HepG2 (cell line): Measurements from ENCODE around the gene USP32. TPM values are rescaled to one million over a fixed set of nuclear protein-coding genes. Genes with fewer than 3 reads are reported as not detected.
"Not testable (repeated sequence)": the region's sequence is repeated elsewhere in the genome, so short reads cannot be mapped to it uniquely, and the experiment has no call there.

Experiments
- ATAC-seq: fragments of 200-7000 bp; cut with Tn5 transposase; 3 replicates; pipeline ENCODE4 v1.9.1; 2020; ENCODE audit warnings: mild to moderate bottlenecking, moderate library complexity
- BruUV-seq: library from RNA; stranded (reverse); fragments of 400-500 nt; replicated peaks from 2 replicates; lab custom pipeline; 2021; lab: Mats Ljungman, UMichigan
- CTCF ChIA-PET: fragments of 300-600 bp; formaldehyde crosslinking; extraction: SDS; loops from one replicate; lab custom pipeline; 2021; ENCODE audit warnings: low total read pairs, inconsistent platforms, low intra/inter-chr PET ratio; lab: Yijun Ruan, JAX
- POLR2A ChIA-PET: fragments of 350-600 bp; sonication (Branson Sonifier 250); formaldehyde crosslinking; loops from one replicate; lab custom pipeline; 2020; ENCODE audit warnings: antibody characterized with exemption, inconsistent platforms; lab: Yijun Ruan, JAX
- DNase-seq: peaks from one replicate; pipeline ENCODE4 v3.0.0-alpha.2; 2015; ENCODE audit warnings: low spot score
- FAIRE-seq: peaks from 3 replicates; lab custom pipeline; 2011; peaks lifted over from hg19 to GRCh38; lab: Jason Lieb, UNC
- H2AFZ ChIP-seq: one replicate; pipeline ENCODE4 v1.6.1; 2011; ENCODE audit warnings: low read length, inconsistent platforms
- H3K27ac ChIP-seq: fragments of 300-600 bp; 3 replicates; pipeline ENCODE4 v1.8.0; 2011; ENCODE audit warnings: mixed run types, mild to moderate bottlenecking, mixed read lengths, low read length, inconsistent platforms; ENCODE audit not compliant: insufficient read depth; ENCODE audit errors: extremely low read length
- H3K27me3 ChIP-seq, 2 experiments: fragments of 200-600 bp in 1 of 2; 2 replicates in 1 of 2; 3 replicates in 1 of 2; pipeline versions ENCODE4 v1.6.0 to v1.8.0; 2011; ENCODE audit warnings: low read length in 2 of 2, mild to moderate bottlenecking in 2 of 2, moderate library complexity in 2 of 2, inconsistent platforms in 1 of 2; ENCODE audit not compliant: insufficient read depth in 2 of 2, control insufficient read depth in 1 of 2
- H3K36me3 ChIP-seq, 2 experiments: fragments of 200-600 bp in 1 of 2; replicated peaks in 1 of 2; 2 replicates in 1 of 2; 3 replicates in 1 of 2; pipeline versions ENCODE4 v1.5.1 to v1.8.0; 2011; ENCODE audit warnings: low read length in 2 of 2, inconsistent platforms in 1 of 2; ENCODE audit not compliant: insufficient read depth in 2 of 2, control insufficient read depth in 1 of 2
- H3K4me1 ChIP-seq: 2 replicates; pipeline ENCODE4 v1.5.1; 2012; ENCODE audit warnings: low read length, inconsistent platforms; ENCODE audit not compliant: insufficient read depth
- H3K4me2 ChIP-seq: 2 replicates; pipeline ENCODE4 v1.6.0; 2011; ENCODE audit warnings: low read depth, low read length, inconsistent platforms
- H3K4me3 ChIP-seq, 3 experiments: fragments of 200-600 bp in 1 of 3; sonication (generic), shearing (Covaris generic) in 1 of 3; replicated peaks in 1 of 3; 2 replicates each; pipeline ENCODE4 v1.5.1; 2011 to 2016; ENCODE audit warnings: low read length in 3 of 3, inconsistent platforms in 2 of 3, low read depth in 2 of 3, mild to moderate bottlenecking in 2 of 3, control low read depth in 1 of 3, mixed read lengths in 1 of 3; ENCODE audit not compliant: insufficient read depth in 1 of 3
- H3K79me2 ChIP-seq: one replicate; pipeline ENCODE4 v1.6.1; 2011; ENCODE audit warnings: low read length, inconsistent platforms; ENCODE audit not compliant: insufficient read depth
- H3K9ac ChIP-seq: 2 replicates; pipeline ENCODE4 v1.6.0; 2011; ENCODE audit warnings: mild to moderate bottlenecking, low read depth, low read length, inconsistent platforms; ENCODE audit not compliant: insufficient read depth
- H3K9me3 ChIP-seq: 2 replicates; pipeline ENCODE4 v1.5.1; 2012; ENCODE audit warnings: mild to moderate bottlenecking, low read length
- H4K20me1 ChIP-seq: 2 replicates; pipeline ENCODE4 v1.6.0; 2011; ENCODE audit warnings: inconsistent platforms, mild to moderate bottlenecking, low read length, moderate library complexity; ENCODE audit not compliant: insufficient read depth
- ATF7 ChIP-seq, 2 experiments: fragments of 450-650 bp in 1 of 2; sonication (generic) in 1 of 2; formaldehyde crosslinking in 1 of 2; IDR thresholded peaks; 2 replicates each; pipeline versions ENCODE4 v1.4.0 to v1.6.1; 2016 to 2020; ENCODE audit warnings: antibody characterized with exemption in 1 of 2, mild to moderate bottlenecking in 1 of 2, missing genetic modification reagents in 1 of 2
- JDP2 ChIP-seq: sonication (generic); formaldehyde crosslinking; IDR thresholded peaks from 2 replicates; pipeline ENCODE4 v1.8.1; 2022; ENCODE audit warnings: missing genetic modification reagents, borderline replicate concordance
- MEIS1 ChIP-seq: sonication (generic); formaldehyde crosslinking; IDR thresholded peaks from 2 replicates; pipeline ENCODE4 v1.9.0; 2021; ENCODE audit warnings: mild to moderate bottlenecking, missing genetic modification reagents, moderate library complexity, borderline replicate concordance
- ZBTB1 ChIP-seq: sonication (generic); formaldehyde crosslinking; IDR thresholded peaks from 2 replicates; pipeline ENCODE4 v1.4.0; 2020; ENCODE audit warnings: missing genetic modification reagents, borderline replicate concordance
- ZNF101 ChIP-seq: sonication (generic); formaldehyde crosslinking; IDR thresholded peaks from 2 replicates; pipeline ENCODE4 v1.4.0; 2020; ENCODE audit warnings: mild to moderate bottlenecking, low read depth, missing genetic modification reagents, borderline replicate concordance
- ZNF232 ChIP-seq: sonication (generic); formaldehyde crosslinking; IDR thresholded peaks from 2 replicates; pipeline ENCODE4 v1.4.0; 2020; ENCODE audit warnings: missing genetic modification reagents, borderline replicate concordance
- ZNF547 ChIP-seq: sonication (generic); formaldehyde crosslinking; IDR thresholded peaks from 2 replicates; pipeline ENCODE4 v1.5.1; 2020; ENCODE audit warnings: mild to moderate bottlenecking, missing genetic modification reagents
- ZNF558 ChIP-seq: sonication (generic); formaldehyde crosslinking; IDR thresholded peaks from 2 replicates; pipeline ENCODE4 v1.9.0; 2022; ENCODE audit warnings: mild to moderate bottlenecking, missing genetic modification reagents, borderline replicate concordance
- ZSCAN21 ChIP-seq: sonication (generic); formaldehyde crosslinking; IDR thresholded peaks from 2 replicates; pipeline ENCODE4 v1.8.0; 2022; ENCODE audit warnings: mild to moderate bottlenecking, missing genetic modification reagents, moderate library complexity, borderline replicate concordance
- WGBS: methylation state at CpG from one replicate; pipeline ENCODE4 v1.1.6; 2017; ENCODE audit warnings: low lambda C conversion rate; 5-methylcytosine and 5-hydroxymethylcytosine counted together
- in situ Hi-C: cut with HindIII; loops from 2 replicates; pipeline ENCODE4 v1.10.0; 2017; ENCODE audit warnings: low pct_unique_long_range_greater_than_20kb; ENCODE audit not compliant: extremely low pct_ligation_motif_present
- intact Hi-C: fragments of 100-400 bp; cut with micrococcal nuclease; formaldehyde crosslinking; loops from one replicate; pipeline ENCODE4 v1.10.0; 2022; ENCODE audit not compliant: unreplicated experiment
- polyA plus RNA-seq, 8 experiments: library from polyadenylated mRNA; depleted of rRNA in 3 of 8; stranded (reverse) in 7 of 8; unstranded in 1 of 8; fragments of >200 nt; fragmentation: Illumina TruSeq in 4 of 8; extraction: Trizol in 4 of 8; gene quantifications; 2 replicates each; pipeline versions ENCODE4 v1.2.1 to v1.2.3, GENCODE V29; 2011 to 2016; ENCODE audit warnings: low read depth in 4 of 8, missing spikeins in 1 of 8, mixed read lengths in 1 of 8; ENCODE audit not compliant: insufficient read depth in 1 of 8
- total RNA-seq, 5 experiments: library from RNA; depleted of rRNA; stranded (reverse); fragments of >200 nt; fragmentation: Illumina TruSeq; extraction: Trizol; gene quantifications; 2 replicates each; pipeline ENCODE4 v1.2.3, GENCODE V29; 2016; ENCODE audit warnings: low read depth in 1 of 5

The USP32 gene
- total and polyA plus RNA-seq, 2 of the 13 experiments (the other 11 are each of a cell fraction or from before 2014, with no cell fraction given), result 24.9 to 39.9 TPM

DNA sequence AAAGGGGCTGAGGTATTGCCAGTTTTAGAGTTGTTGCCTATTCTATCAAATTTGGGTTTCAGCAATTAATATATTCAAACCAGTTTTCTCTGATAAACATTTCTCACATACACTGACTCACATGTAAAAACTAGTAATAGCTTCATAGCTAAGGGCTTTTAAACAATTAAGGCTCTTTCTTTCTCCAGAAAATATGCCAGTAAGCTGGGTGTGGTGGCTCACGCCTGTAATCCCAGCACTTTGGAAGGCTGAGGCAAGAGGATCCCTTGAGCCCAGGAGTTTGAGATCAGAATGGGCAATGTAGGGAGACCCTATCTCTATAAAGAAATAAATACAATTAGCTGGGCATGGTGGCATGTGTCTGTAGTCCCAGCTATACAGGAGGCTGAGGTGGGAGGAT lies 193.3 kb downstream of the USP32 start:
- intact Hi-C loops, CTCF ChIA-PET: not testable (repeated sequence)
- peaks cover 2 to 21% of the 10 kb centered on the region in 2 experiments; a peak in 3 of 5 replicates for H3K36me3 ChIP-seq

DNA sequence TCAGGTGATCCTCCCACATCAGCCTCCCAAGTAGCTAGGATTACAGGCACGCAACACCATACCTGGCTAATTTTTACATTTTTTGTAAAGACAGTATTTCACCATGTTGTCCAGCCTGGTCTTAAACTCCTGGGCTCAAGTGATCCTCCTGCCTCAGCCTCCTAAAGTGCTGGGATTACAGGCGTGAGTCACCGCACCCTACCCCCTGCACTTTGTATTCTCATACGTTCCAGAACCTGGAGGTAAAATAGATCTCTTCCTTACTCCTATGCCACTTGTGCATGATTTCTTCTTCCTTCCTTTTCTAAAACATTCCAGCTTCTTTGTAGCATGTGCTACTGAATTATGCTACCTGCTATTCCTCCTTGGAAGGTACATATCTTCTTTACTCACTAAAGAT lies 197.8 kb downstream of the USP32 start:
- H3K79me2 ChIP-seq, H3K9ac ChIP-seq, in situ Hi-C loops, FAIRE-seq, H3K4me1 ChIP-seq, H3K4me2 ChIP-seq, H4K20me1 ChIP-seq, ATAC-seq, H3K27ac ChIP-seq, DNase-seq, intact Hi-C loops, H3K9me3 ChIP-seq, CTCF ChIA-PET, H3K27me3 ChIP-seq, H3K4me3 ChIP-seq, H2AFZ ChIP-seq, POLR2A ChIA-PET, BruUV-seq: not testable (repeated sequence)
- H3K36me3 ChIP-seq, result peaks cover 6 to 47% of the 10 kb centered on the region in 2 experiments; a peak in 4 of 5 replicates
- 97% methylated on average over 4 of the region's 4 CpGs for WGBS

More for the DNA sequence above, 193.3 kb downstream of the USP32 start:
- H3K4me3 ChIP-seq, H3K4me2 ChIP-seq, H3K27me3 ChIP-seq, H3K4me1 ChIP-seq, BruUV-seq, ATAC-seq, H3K9ac ChIP-seq, H2AFZ ChIP-seq, in situ Hi-C loops, DNase-seq, H3K9me3 ChIP-seq, H3K27ac ChIP-seq, H3K79me2 ChIP-seq, FAIRE-seq, H4K20me1 ChIP-seq, POLR2A ChIA-PET: not testable (repeated sequence)
- 87% methylated on average over 1 of the region's 1 CpG for WGBS

DNA sequence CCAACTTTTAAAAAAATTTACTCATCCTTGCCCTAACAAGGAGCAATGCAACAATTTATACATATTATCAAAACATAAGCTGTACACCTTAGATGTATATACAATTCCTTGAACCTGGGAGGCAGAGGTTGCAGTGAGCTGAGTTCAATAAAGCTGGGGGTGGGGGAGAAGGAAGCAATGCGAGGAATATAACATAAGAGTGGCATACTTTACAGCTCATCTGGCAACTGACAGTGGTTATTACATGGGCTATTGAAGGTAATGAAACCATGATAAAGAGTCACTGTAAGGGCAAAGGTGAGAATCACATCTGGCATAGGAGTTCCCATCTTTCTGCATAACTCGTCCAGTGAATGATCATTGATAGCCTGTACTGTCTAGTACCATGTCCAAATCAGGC lies 198.5 kb downstream of the USP32 start:
- FAIRE-seq, result no peak
- Histone ChIP-seq H3K9ac (no peak overlapping the region), H3K79me2 (no peaks in the 10 kb centered on the region), H3K4me3 (no peak overlapping the region), H3K27me3 (no peaks in the 10 kb centered on the region), H3K4me1 (peaks cover 9% of the 10 kb centered on the region; the same call in 1 of the 2 replicates), H3K27ac (no peak overlapping the region), H3K9me3 (no peaks in the 10 kb centered on the region), H4K20me1 (no peaks in the 10 kb centered on the region), H3K4me2 (no peak overlapping the region), H2AFZ (no peak overlapping the region), H3K36me3 (peaks cover 6 to 52% of the 10 kb centered on the region in 2 experiments; a peak in 4 of 5 replicates)
- ATAC-seq, result no peak
- BruUV-seq, result no TSS peak
- DNase-seq, result no peak
- TF ChIP-seq ZSCAN21 (CRISPR knock-in tag) (no peak), ATF7 (IDR thresholded peaks at IDR 0.05) (no peak), ATF7 (CRISPR knock-in tag; IDR thresholded peaks at IDR 0.05) (no peak), ZNF232 (CRISPR knock-in tag) (no peak), MEIS1 (CRISPR knock-in tag) (no peak), ZNF547 (CRISPR knock-in tag) (no peak), ZNF101 (CRISPR knock-in tag) (no peak), ZNF558 (CRISPR knock-in tag) (no peak), JDP2 (CRISPR knock-in tag) (no peak), ZBTB1 (CRISPR knock-in tag) (no peak)
- ChIA-PET CTCF (no interaction called here), POLR2A (no interaction called here)
- WGBS, result 97% methylated on average over 2 of the region's 2 CpGs
- in situ Hi-C loops, result no loop called here
- intact Hi-C loops, result no loop called here
